A549 (cell line): Measurements from ENCODE around the gene IQSEC3.
"Not testable (repeated sequence)": the region's sequence is repeated elsewhere in the genome, so short reads cannot be mapped to it uniquely, and the experiment has no call there.

ENCODE experiments used
- BCL3 ChIP-seq: fragments of >200 bp; sonication (Bioruptor Twin); formaldehyde crosslinking; IDR thresholded peaks from 3 replicates; pipeline ENCODE4 v1.6.1; 2016
- CBX2 ChIP-seq: fragments of 200-600 bp; sonication (generic); IDR thresholded peaks from 2 replicates; pipeline ENCODE4 v1.6.1; 2016; ENCODE audit warnings: low read depth, mild to moderate bottlenecking, borderline replicate concordance
- CHD2 ChIP-seq: fragments of 150-350 bp; IDR thresholded peaks from 2 replicates; pipeline ENCODE4 v1.6.1; 2014; ENCODE audit warnings: low read length; ENCODE audit not compliant: partially characterized antibody
- CTCF ChIP-seq: fragments of >200 bp; sonication (Bioruptor Twin); formaldehyde crosslinking; IDR thresholded peaks from 3 replicates; pipeline ENCODE4 v1.5.1; 2016
- HOXA7 ChIP-seq: fragments of 250-450 bp; sonication (Bioruptor Pico); IDR thresholded peaks from 2 replicates; pipeline ENCODE4 v1.5.0; 2020; ENCODE audit warnings: mild to moderate bottlenecking, moderate library complexity
- JUN ChIP-seq, 2 experiments: fragments of >200 bp; sonication (Bioruptor Twin); formaldehyde crosslinking; IDR thresholded peaks; 2 replicates in 1 of 2; 3 replicates in 1 of 2; pipeline ENCODE4 v1.6.1; 2016 to 2017
- MAZ ChIP-seq: fragments of 150-350 bp; IDR thresholded peaks from 2 replicates; pipeline ENCODE4 v1.6.1; 2014; ENCODE audit warnings: antibody characterized with exemption, low read depth, low read length, borderline replicate concordance
- MYC ChIP-seq: IDR thresholded peaks from 2 replicates; pipeline ENCODE4 v1.6.1; 2012; ENCODE audit warnings: mild to moderate bottlenecking, inconsistent platforms, low read length, improper control_type of control experiment, borderline replicate concordance
- POLR2A ChIP-seq: IDR thresholded peaks from 2 replicates; pipeline ENCODE4 v1.6.1; 2012; ENCODE audit warnings: mild to moderate bottlenecking, low read length
- POLR2AphosphoS2 ChIP-seq: conservative IDR thresholded peaks from 2 replicates; pipeline ENCODE4 v1.6.1; 2012; ENCODE audit warnings: low read length, improper control_type of control experiment, inconsistent platforms
- REST ChIP-seq: fragments of 200-600 bp; sonication (generic); IDR thresholded peaks from 2 replicates; pipeline ENCODE4 v1.6.1; 2016; ENCODE audit warnings: antibody characterized with exemption, mild to moderate bottlenecking, moderate library complexity
- RFX5 ChIP-seq: fragments of 450-650 bp; IDR thresholded peaks from 2 replicates; pipeline ENCODE4 v1.7.1; 2014; ENCODE audit warnings: antibody characterized with exemption, mild to moderate bottlenecking, moderate library complexity
- TP53 ChIP-seq: fragments of 250-450 bp; sonication (Bioruptor Pico); IDR thresholded peaks from 2 replicates; pipeline ENCODE4 v1.5.0; 2021; ENCODE audit warnings: mild to moderate bottlenecking, moderate library complexity

- TF ChIP-seq HOXA7 (CRISPR knock-in tag); REST; JUN (IDR thresholded peaks at IDR 0.05); MYC; POLR2A; CTCF; POLR2AphosphoS2; RFX5; TP53; MAZ; CBX2; CHD2; BCL3: not testable (repeated sequence)
These were observed 4.7 kb upstream of the IQSEC3 start for GRCh38 chr12:61845-62244.
